ENCODE data around the gene XPNPEP3.
"Not testable (repeated sequence)": the region's sequence is repeated elsewhere in the genome, so short reads cannot be mapped to it uniquely, and the experiment has no call there.

The XPNPEP3 gene

GRCh38 chr22:40856513-40857308, at the start of gene XPNPEP3, which contains the start of gene ST13:
XPNPEP3 (plus strand) TSS chr22:40857148; CDS start chr22:40857182, 34 bp downstream.
ST13 (minus strand) TSS chr22:40856639; CDS start chr22:40856540, 99 bp downstream.
- peak; percentile 99 for DNase-seq

- DNase-seq, result no peak
Measured at GRCh38 chr22:40808018-40808841, 48.7 kb upstream of the XPNPEP3 start.

- DNase-seq, result no peak
Measured at GRCh38 chr22:40813912-40814315, 43.0 kb upstream of the XPNPEP3 start.

GRCh38 chr22:40817737-40818136, 39.2 kb upstream of the XPNPEP3 start:
- no peak for DNase-seq

GRCh38 chr22:40818192-40818746, 38.7 kb upstream of the XPNPEP3 start:
- no peak for DNase-seq

- peak; percentile 93 for DNase-seq
Measured at GRCh38 chr22:40818747-40819598, 38.0 kb upstream of the XPNPEP3 start, which contains the start of gene SLC25A17. SLC25A17 (minus strand) TSS chr22:40819346; CDS start chr22:40819248, 98 bp downstream.

- no peak for DNase-seq
Measured at GRCh38 chr22:40819599-40820140, 37.3 kb upstream of the XPNPEP3 start.

- no peak for DNase-seq
Measured at GRCh38 chr22:40823426-40823825, 33.5 kb upstream of the XPNPEP3 start.

GRCh38 chr22:40826292-40826691, 30.7 kb upstream of the XPNPEP3 start:
- not testable (repeated sequence) for DNase-seq

GRCh38 chr22:40826984-40827741, 29.8 kb upstream of the XPNPEP3 start:
- DNase-seq, result no peak

- no peak for DNase-seq
Measured at GRCh38 chr22:40829131-40829530, 27.8 kb upstream of the XPNPEP3 start.

- DNase-seq, result no peak
Measured at GRCh38 chr22:40834619-40835018, 22.3 kb upstream of the XPNPEP3 start.

- no peak for DNase-seq
Measured at GRCh38 chr22:40838486-40838885, 18.5 kb upstream of the XPNPEP3 start.

GRCh38 chr22:40844951-40845350, 12.0 kb upstream of the XPNPEP3 start:
- no peak for DNase-seq

GRCh38 chr22:40845816-40846215, 11.1 kb upstream of the XPNPEP3 start:
- DNase-seq, result not testable (repeated sequence)

GRCh38 chr22:40853333-40853732, 3.6 kb upstream of the XPNPEP3 start:
- no peak for DNase-seq

GRCh38 chr22:40853961-40854360, 3.0 kb upstream of the XPNPEP3 start:
- DNase-seq, result no peak

GRCh38 chr22:40855071-40855978, 1.6 kb upstream of the XPNPEP3 start:
- DNase-seq, result no peak

- no peak for DNase-seq
Measured at GRCh38 chr22:40855979-40856512, 902 bp upstream of the XPNPEP3 start.

- no peak for DNase-seq
Measured at GRCh38 chr22:40857309-40857855, 434 bp downstream of the XPNPEP3 start.

Data from activated CD8-positive, alpha-beta memory T cell treated with anti-CD3 and anti-CD28 coated beads for 24 hours (primary cell).